IPS DF 6.9 (cell line): ENCODE data around the gene DYNC2LI1.

Experiments used
- DNase-seq: peaks from one replicate; pipeline ENCODE4 v3.0.0-alpha.2; 2013; ENCODE audit warnings: low read depth, low spot score
- H3K27ac ChIP-seq: one replicate; pipeline ENCODE4 v1.5.1; 2013; ENCODE audit warnings: low read length, control low read depth
- H3K27me3 ChIP-seq: 2 replicates; pipeline ENCODE4 v1.6.1; 2013; ENCODE audit warnings: mild to moderate bottlenecking, low read length; ENCODE audit not compliant: control insufficient read depth, insufficient read depth
- H3K36me3 ChIP-seq: 2 replicates; pipeline ENCODE4 v1.6.1; 2013; ENCODE audit warnings: low read length; ENCODE audit not compliant: control insufficient read depth, insufficient read depth
- H3K4me1 ChIP-seq: 2 replicates; pipeline ENCODE4 v1.6.1; 2013; ENCODE audit warnings: low read length; ENCODE audit not compliant: control insufficient read depth, insufficient read depth
- H3K4me3 ChIP-seq: 2 replicates; pipeline ENCODE4 v1.5.1; 2013; ENCODE audit warnings: mild to moderate bottlenecking, low read length
- H3K9me3 ChIP-seq: 2 replicates; pipeline ENCODE4 v1.6.1; 2013; ENCODE audit warnings: low read length, inconsistent platforms; ENCODE audit not compliant: control insufficient read depth, insufficient read depth
- WGBS: extraction: QIAGEN DNeasy Blood & Tissue Kit; methylation state at CpG from one replicate; pipeline ENCODE4 v1.1.7; 2013; ENCODE audit warnings: mixed read lengths, missing lambda C conversion rate; ENCODE audit not compliant: insufficient read length, insufficient coverage; 5-methylcytosine and 5-hydroxymethylcytosine counted together

The DYNC2LI1 gene

GRCh38 chr2:43737855-43738254 lies 36.0 kb upstream of the DYNC2LI1 start:
- no peaks in the 10 kb centered on the region for H3K36me3 ChIP-seq
- no CpG with 5 or more reads among the region's 2 CpGs for WGBS
- H3K27ac ChIP-seq, result no peak overlapping the region
- H3K4me1 ChIP-seq, result no peaks in the 10 kb centered on the region
- no peaks in the 10 kb centered on the region for H3K9me3 ChIP-seq
- no peak for DNase-seq
- no peak overlapping the region for H3K4me3 ChIP-seq
- no peaks in the 10 kb centered on the region for H3K27me3 ChIP-seq

DNA sequence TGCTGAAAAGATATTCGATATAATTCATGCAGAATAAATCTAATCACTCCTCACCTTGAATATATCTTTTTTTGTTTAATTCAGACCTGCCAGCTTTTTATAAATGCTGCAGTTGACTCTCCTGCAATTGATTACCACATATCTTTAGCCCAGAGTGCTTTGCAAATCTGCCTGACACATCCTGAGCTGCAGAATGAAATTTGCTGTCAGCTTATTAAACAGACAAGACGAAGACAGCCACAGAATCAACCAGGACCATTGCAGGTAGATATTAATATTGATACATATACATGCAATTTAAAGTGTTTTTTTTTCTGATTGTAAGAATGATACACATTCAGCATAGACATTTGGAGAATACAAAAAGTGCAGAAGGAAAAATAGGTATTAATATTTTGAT lies 35.6 kb upstream of the DYNC2LI1 start:
- no peak for DNase-seq
- H3K27me3 ChIP-seq, result no peaks in the 10 kb centered on the region
- no peak overlapping the region for H3K4me3 ChIP-seq
- WGBS, result 100% methylated on average over 1 of the region's 2 CpGs
- no peaks in the 10 kb centered on the region for H3K36me3 ChIP-seq
- no peak overlapping the region for H3K27ac ChIP-seq
- no peaks in the 10 kb centered on the region for H3K9me3 ChIP-seq
- no peaks in the 10 kb centered on the region for H3K4me1 ChIP-seq

GRCh38 chr2:43743706-43744105 lies 30.1 kb upstream of the DYNC2LI1 start:
- no peak overlapping the region for H3K27ac ChIP-seq
- no CpG with 5 or more reads among the region's 5 CpGs for WGBS
- H3K36me3 ChIP-seq, result no peaks in the 10 kb centered on the region
- H3K4me3 ChIP-seq, result no peak overlapping the region
- no peaks in the 10 kb centered on the region; the same call in 1 of the 2 replicates for H3K4me1 ChIP-seq
- H3K9me3 ChIP-seq, result no peaks in the 10 kb centered on the region
- no peak for DNase-seq
- no peaks in the 10 kb centered on the region for H3K27me3 ChIP-seq

- WGBS, result no CpG with 5 or more reads among the region's 3 CpGs
- no peak for DNase-seq
- Histone ChIP-seq H3K27me3 (no peaks in the 10 kb centered on the region), H3K9me3 (no peaks in the 10 kb centered on the region), H3K4me3 (no peak overlapping the region), H3K27ac (no peak overlapping the region), H3K4me1 (no peaks in the 10 kb centered on the region; the same call in none of the 2 replicates), H3K36me3 (no peaks in the 10 kb centered on the region)
These were observed 28.4 kb upstream of the DYNC2LI1 start for GRCh38 chr2:43745457-43745856.

- H3K9me3 ChIP-seq, result no peaks in the 10 kb centered on the region
- H3K36me3 ChIP-seq, result no peaks in the 10 kb centered on the region
- H3K4me3 ChIP-seq, result no peak overlapping the region
- WGBS, result no CpG with 5 or more reads among the region's 5 CpGs
- H3K4me1 ChIP-seq, result no peaks in the 10 kb centered on the region; the same call in none of the 2 replicates
- no peaks in the 10 kb centered on the region for H3K27me3 ChIP-seq
- DNase-seq, result no peak
- no peak overlapping the region for H3K27ac ChIP-seq
These were observed 25.5 kb upstream of the DYNC2LI1 start for GRCh38 chr2:43748333-43748732.

DNA sequence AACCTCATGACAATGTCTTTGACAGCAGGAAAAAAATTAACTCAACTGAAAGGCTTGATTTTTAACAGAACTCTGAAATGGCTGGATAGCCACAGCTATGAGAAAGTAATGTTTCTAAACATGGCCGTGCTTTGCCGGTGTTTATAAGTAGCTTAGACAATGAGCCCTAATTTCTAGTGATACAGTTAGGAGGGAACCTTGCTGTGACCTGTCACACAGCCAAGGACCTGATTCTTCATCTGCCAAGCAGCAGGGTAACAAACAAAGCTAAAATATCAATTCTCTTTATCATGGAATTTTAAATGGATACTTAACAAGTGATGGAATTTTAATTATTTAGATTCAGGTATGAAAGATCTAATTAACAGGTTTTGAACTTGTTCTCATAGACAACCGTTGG lies 24.3 kb upstream of the DYNC2LI1 start:
- no peak for DNase-seq
- Histone ChIP-seq H3K27me3 (no peaks in the 10 kb centered on the region), H3K9me3 (no peaks in the 10 kb centered on the region), H3K27ac (no peak overlapping the region), H3K4me3 (no peak overlapping the region), H3K4me1 (no peaks in the 10 kb centered on the region; the same call in 1 of the 2 replicates), H3K36me3 (no peaks in the 10 kb centered on the region)
- no CpG with 5 or more reads among the region's 3 CpGs for WGBS

- DNase-seq, result no peak
- no peaks in the 10 kb centered on the region for H3K27me3 ChIP-seq
- no peaks in the 10 kb centered on the region; the same call in 1 of the 2 replicates for H3K4me1 ChIP-seq
- no CpG with 5 or more reads among the region's 5 CpGs for WGBS
- H3K27ac ChIP-seq, result no peak overlapping the region
- H3K9me3 ChIP-seq, result no peaks in the 10 kb centered on the region
- H3K36me3 ChIP-seq, result no peaks in the 10 kb centered on the region
- H3K4me3 ChIP-seq, result no peak overlapping the region
These were observed 22.3 kb upstream of the DYNC2LI1 start for GRCh38 chr2:43751476-43751990.

GRCh38 chr2:43752302-43752701 lies 21.5 kb upstream of the DYNC2LI1 start:
- no peaks in the 10 kb centered on the region for H3K27me3 ChIP-seq
- H3K4me3 ChIP-seq, result no peak overlapping the region
- no peak overlapping the region for H3K27ac ChIP-seq
- H3K36me3 ChIP-seq, result no peaks in the 10 kb centered on the region
- no peaks in the 10 kb centered on the region; the same call in 1 of the 2 replicates for H3K4me1 ChIP-seq
- DNase-seq, result no peak
- H3K9me3 ChIP-seq, result no peaks in the 10 kb centered on the region

GRCh38 chr2:43754180-43754579 lies 19.7 kb upstream of the DYNC2LI1 start:
- Histone ChIP-seq H3K9me3 (no peaks in the 10 kb centered on the region), H3K36me3 (no peaks in the 10 kb centered on the region), H3K27ac (no peak overlapping the region), H3K4me3 (no peak overlapping the region), H3K4me1 (no peaks in the 10 kb centered on the region; the same call in 1 of the 2 replicates), H3K27me3 (no peaks in the 10 kb centered on the region)
- no CpG with 5 or more reads among the region's 7 CpGs for WGBS
- no peak for DNase-seq

DNA sequence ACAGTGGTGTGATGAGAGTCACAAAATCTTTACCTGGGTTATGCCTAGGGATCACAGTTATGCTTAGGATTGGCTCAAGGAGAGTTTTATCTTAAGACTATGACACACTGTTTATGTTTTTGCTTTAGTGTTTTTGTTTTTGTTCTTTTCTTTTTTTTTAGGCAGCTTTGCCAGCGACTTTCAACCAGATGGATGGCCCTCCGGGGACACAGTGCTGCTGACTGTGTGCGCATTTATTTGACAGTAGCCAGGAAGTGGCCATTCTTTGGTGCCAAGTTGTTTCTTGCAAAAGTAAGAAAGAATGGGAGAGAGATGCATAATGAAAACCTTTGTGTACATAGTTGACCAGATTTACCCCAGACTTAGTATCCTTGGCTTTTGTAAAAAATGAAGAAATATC lies 15.1 kb upstream of the DYNC2LI1 start:
- no peak for DNase-seq
- WGBS, result no CpG with 5 or more reads among the region's 3 CpGs

DNA sequence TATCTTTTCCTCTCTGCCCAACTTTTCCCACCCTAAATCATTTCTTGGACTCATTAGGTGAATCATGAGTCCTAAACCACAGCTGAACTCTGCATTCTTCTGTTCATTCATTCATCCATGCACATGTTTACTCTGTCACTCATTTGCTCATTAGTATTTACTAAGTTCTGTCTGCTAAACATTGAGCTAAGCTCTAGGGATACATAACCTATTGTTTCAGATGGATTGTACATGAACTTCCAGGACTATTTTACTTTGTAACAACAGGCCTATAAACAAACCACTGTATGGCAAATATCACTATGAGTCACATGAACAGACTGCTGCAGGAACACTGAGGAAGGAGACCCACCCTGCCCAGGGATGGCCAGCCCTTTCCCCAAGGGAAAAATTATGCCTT lies 14.6 kb upstream of the DYNC2LI1 start:
- Histone ChIP-seq H3K4me3 (no peak overlapping the region), H3K27ac (no peak overlapping the region), H3K36me3 (no peaks in the 10 kb centered on the region), H3K27me3 (no peaks in the 10 kb centered on the region), H3K9me3 (no peaks in the 10 kb centered on the region), H3K4me1 (no peaks in the 10 kb centered on the region)
- no peak for DNase-seq

More for the DNA sequence above, 15.1 kb upstream of the DYNC2LI1 start:
- Histone ChIP-seq H3K27ac (no peak overlapping the region), H3K9me3 (no peaks in the 10 kb centered on the region), H3K36me3 (no peaks in the 10 kb centered on the region), H3K27me3 (no peaks in the 10 kb centered on the region), H3K4me1 (no peaks in the 10 kb centered on the region), H3K4me3 (no peak overlapping the region)
